Panc1 (cell line): ENCODE measurements around the gene E2F1. TPM values are rescaled to one million over a fixed set of nuclear protein-coding genes. Genes with fewer than 3 reads are reported as not detected.

ENCODE experiments used
- ATAC-seq: fragments of 200-7000 bp; cut with Tn5 transposase; 2 replicates; pipeline ENCODE4 v1.9.1; 2020; ENCODE audit warnings: mild to moderate bottlenecking, moderate library complexity
- BruUV-seq: library from RNA; stranded (reverse); fragments of 400-500 nt; replicated peaks from 2 replicates; lab custom pipeline; 2021; lab: Mats Ljungman, UMichigan
- CTCF ChIA-PET: fragments of 300-600 bp; sonication (Branson Sonifier 250); formaldehyde crosslinking; loops from one replicate; lab custom pipeline; 2022; ENCODE audit warnings: antibody characterized with exemption; lab: Charles Lee
- POLR2A ChIA-PET: fragments of 300-600 bp; sonication (Branson Sonifier 250); formaldehyde crosslinking; loops from one replicate; lab custom pipeline; 2022; ENCODE audit warnings: antibody characterized with exemption; lab: Charles Lee
- DNase-seq: peaks from one replicate; pipeline ENCODE4 v3.0.0-alpha.2; 2010; ENCODE audit warnings: low read depth, low spot score
- H3K27ac ChIP-seq: 2 replicates; pipeline ENCODE4 v1.5.1; 2011; ENCODE audit warnings: mild to moderate bottlenecking, low read length, inconsistent platforms
- H3K27me3 ChIP-seq: fragments of 200-500 bp; sonication (Bioruptor generic); 2 replicates; pipeline ENCODE4 v1.6.0; 2014; ENCODE audit warnings: low read length, inconsistent platforms; ENCODE audit not compliant: control insufficient read depth, insufficient read depth
- H3K36me3 ChIP-seq: fragments of 200-500 bp; sonication (Bioruptor generic); 2 replicates; pipeline ENCODE4 v1.5.1; 2014; ENCODE audit warnings: inconsistent platforms, mild to moderate bottlenecking, low read length, moderate library complexity; ENCODE audit not compliant: control insufficient read depth, insufficient read depth
- H3K4me1 ChIP-seq: 2 replicates; pipeline ENCODE4 v1.5.1; 2011; ENCODE audit warnings: inconsistent platforms, mild to moderate bottlenecking, low read length, moderate library complexity; ENCODE audit not compliant: control insufficient read depth, insufficient read depth
- H3K4me3 ChIP-seq, 2 experiments: 2 replicates each; pipeline ENCODE4 v1.5.1; 2011 to 2012; ENCODE audit warnings: low read depth in 2 of 2, low read length in 2 of 2, mild to moderate bottlenecking in 2 of 2, inconsistent platforms in 1 of 2, moderate library complexity in 1 of 2
- H3K9me3 ChIP-seq: fragments of 200-500 bp; sonication (Bioruptor generic); 2 replicates; pipeline ENCODE4 v1.5.1; 2014; ENCODE audit warnings: low read depth, mild to moderate bottlenecking, inconsistent platforms, low read length, moderate library complexity; ENCODE audit not compliant: control insufficient read depth, insufficient read depth
- CTCF ChIP-seq: fragments of 450-650 bp; IDR thresholded peaks from 2 replicates; pipeline ENCODE4 v1.5.1; 2017; ENCODE audit warnings: mild to moderate bottlenecking
- POLR2AphosphoS5 ChIP-seq: IDR thresholded peaks from 2 replicates; pipeline ENCODE4 v1.6.1; 2012; ENCODE audit warnings: mild to moderate bottlenecking, low read depth, low read length, moderate library complexity
- REST ChIP-seq, 2 experiments: IDR thresholded peaks; 2 replicates each; pipeline ENCODE4 v1.6.1; 2011 to 2012; ENCODE audit warnings: low read depth in 2 of 2, control low read depth in 1 of 2, low read length in 1 of 2, mild to moderate bottlenecking in 1 of 2, moderate library complexity in 1 of 2; ENCODE audit not compliant: insufficient read depth in 1 of 2
- SIN3A ChIP-seq: IDR thresholded peaks from 2 replicates; pipeline ENCODE4 v1.6.1; 2012; ENCODE audit warnings: low read depth, mild to moderate bottlenecking, low read length, moderate library complexity, borderline replicate concordance; ENCODE audit not compliant: insufficient read depth
- TCF7L2 ChIP-seq: IDR thresholded peaks from 2 replicates; pipeline ENCODE4 v1.6.1; 2011; ENCODE audit warnings: mild to moderate bottlenecking, low read depth, low read length, inconsistent platforms
- in situ Hi-C: cut with HindIII; loops from 2 replicates; pipeline ENCODE4 v1.10.0; 2016; ENCODE audit warnings: low sequenced_read_pairs, low pct_unique_long_range_greater_than_20kb
- intact Hi-C: fragments of 100-400 bp; cut with micrococcal nuclease; formaldehyde crosslinking; loops from one replicate; pipeline ENCODE4 v1.10.0; 2022; ENCODE audit not compliant: unreplicated experiment
- total RNA-seq: library from RNA; stranded (reverse); gene quantifications from one replicate; pipeline ENCODE4 v1.2.1, GENCODE V29; 2021; ENCODE audit not compliant: unreplicated experiment

Gene E2F1
- total RNA-seq, 1 experiment from 2014 or later: 64.2 TPM

GRCh38 chr20:33664762-33665144 is 21.4 kb downstream of the E2F1 start:
- Histone ChIP-seq H3K4me1 (peaks cover 14% of the 10 kb centered on the region), H3K36me3 (no peaks in the 10 kb centered on the region), H3K9me3 (no peaks in the 10 kb centered on the region), H3K27ac (no peak overlapping the region; the same call in 1 of the 2 replicates), H3K4me3 (no peak overlapping the region), H3K27me3 (no peaks in the 10 kb centered on the region)
- intact Hi-C loops: no loop called here
- in situ Hi-C loops: no loop called here
- no TSS peak for BruUV-seq
- ChIA-PET POLR2A (interaction anchor here (0.5 kb wide), 1 partner anchor 17 kb away, joined by 3 read pairs; no protein-coding TSS in a partner anchor), CTCF (no interaction called here)
- no peak for DNase-seq
- no peak for TF ChIP-seq REST (IDR thresholded peaks at IDR 0.05; ENCODE audit: insufficient read depth in 1 of 2, low read depth in 2 of 2, low read length in 1 of 2)
- TF ChIP-seq TCF7L2: no peak
- TF ChIP-seq POLR2AphosphoS5: no peak
- no peak for TF ChIP-seq CTCF
- no peak for TF ChIP-seq SIN3A
- ATAC-seq: 0 out of 2 replicates have a peak, but pooled peaks have one; percentile 5

DNA sequence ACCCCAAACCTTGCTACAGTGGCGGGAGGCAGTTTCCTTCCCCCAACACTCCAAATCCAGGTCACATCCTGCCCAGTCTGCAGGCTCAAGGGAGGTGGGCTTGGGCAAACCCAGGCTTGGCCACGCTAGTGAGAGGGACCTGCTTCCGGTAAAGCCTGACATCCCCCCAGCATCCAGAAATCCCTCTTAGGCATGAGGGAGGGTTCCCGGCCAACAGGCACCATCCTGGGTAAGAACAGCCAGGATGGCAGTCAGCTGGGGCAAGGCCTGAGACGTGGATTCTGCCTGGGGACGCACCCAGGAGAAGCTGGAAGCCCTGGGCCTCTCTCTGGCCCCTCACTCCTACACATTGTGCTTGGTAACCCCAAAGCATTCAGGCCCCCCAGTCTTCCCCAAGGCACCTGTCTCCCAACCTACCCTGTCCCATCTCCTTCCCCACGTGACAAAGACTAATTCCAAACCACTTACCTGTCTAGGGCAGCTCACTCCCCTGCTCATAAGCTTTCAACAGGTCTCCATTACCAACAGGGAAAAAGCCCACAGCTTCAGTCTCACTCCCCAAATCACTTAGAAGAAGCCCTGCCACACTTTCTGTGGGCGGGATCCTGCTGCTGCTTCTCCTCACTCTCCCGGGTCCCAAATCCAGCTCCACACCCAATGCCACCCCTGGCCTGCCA is 22.0 kb downstream of the E2F1 start:
- in situ Hi-C loops: no loop called here

More for the DNA sequence above, 22.0 kb downstream of the E2F1 start:
- BruUV-seq: no TSS peak
- peaks cover 14% of the 10 kb centered on the region for H3K4me1 ChIP-seq
- ChIA-PET CTCF (no interaction called here), POLR2A (interaction anchor here (0.5 kb wide), 1 partner anchor 18 kb away, joined by 3 read pairs; no protein-coding TSS in a partner anchor)
- ATAC-seq: peak; percentile 29
- no peaks in the 10 kb centered on the region for H3K36me3 ChIP-seq
- H3K27me3 ChIP-seq: no peaks in the 10 kb centered on the region
- no peaks in the 10 kb centered on the region for H3K9me3 ChIP-seq
- peak overlapping the region; percentile 67 to 78 for H3K4me3 ChIP-seq
- no peak for DNase-seq
- peak overlapping the region; percentile 92 for H3K27ac ChIP-seq
- no peak for TF ChIP-seq REST (IDR thresholded peaks at IDR 0.05; ENCODE audit: insufficient read depth in 1 of 2, low read depth in 2 of 2, low read length in 1 of 2)
- intact Hi-C loops: no loop called here
